ENCODE results near the gene GPRC5B.

GPRC5B gene

DNA sequence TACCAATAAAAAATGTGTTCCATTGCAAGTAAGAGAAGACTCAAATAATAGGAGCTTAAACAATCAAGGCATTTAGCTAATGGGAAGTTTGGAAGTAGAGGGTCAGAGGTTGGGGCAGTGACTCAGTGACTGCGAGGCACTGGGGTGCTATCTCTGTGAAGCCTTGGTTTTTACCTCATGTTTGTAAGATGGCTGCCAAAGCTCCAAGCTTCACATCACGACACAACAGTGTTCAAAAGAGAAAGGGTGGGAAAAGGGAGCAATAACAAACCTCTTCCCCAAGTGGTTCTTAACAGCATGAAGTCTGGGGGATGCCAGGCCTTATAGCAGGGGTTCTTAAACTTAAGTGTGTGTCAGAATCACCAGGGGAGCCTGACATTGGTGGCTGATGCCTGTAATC lies 26.6 kb upstream of the GPRC5B start:
- 85% methylated on average over 2 of the region's 2 CpGs for WGBS
- no peak overlapping the region for H3K27ac ChIP-seq (ENCODE audit: low read length, poor library complexity, severe bottlenecking)
- no peak overlapping the region for H2BK120ac ChIP-seq (ENCODE audit: low read depth, low read length)
- no peak overlapping the region for H3K23ac ChIP-seq (ENCODE audit: low read length in 2 of 2)
- no peak overlapping the region for H3K14ac ChIP-seq (ENCODE audit: low read length in 2 of 2)
- peaks cover 0 to 22% of the 10 kb centered on the region in 2 experiments for H3K27me3 ChIP-seq (ENCODE audit: control insufficient read depth in 1 of 2, insufficient read depth in 1 of 2, low read length in 2 of 2)
- no peak overlapping the region for H2AFZ ChIP-seq (ENCODE audit: low read depth, low read length)
- no peak overlapping the region for H3K18ac ChIP-seq (ENCODE audit: low read depth in 1 of 2, low read length in 2 of 2)
- no peaks in the 10 kb centered on the region for H3K36me3 ChIP-seq (ENCODE audit: control insufficient read depth in 1 of 2, insufficient read depth in 2 of 2, low read depth in 1 of 2, low read length in 2 of 2)
- no peak overlapping the region for H3K4me2 ChIP-seq (ENCODE audit: low read length, poor library complexity, severe bottlenecking)
- DNase-seq, result no peak
- H3K4me3 ChIP-seq (ENCODE audit: insufficient read depth in 1 of 2, low read depth in 1 of 2, low read length in 2 of 2), result no peak overlapping the region
- no peak overlapping the region for H2AK5ac ChIP-seq (ENCODE audit: low read length, severe bottlenecking)
- no peak overlapping the region for H2BK12ac ChIP-seq (ENCODE audit: low read length in 2 of 2)
- no peak overlapping the region for H2BK15ac ChIP-seq (ENCODE audit: low read depth, poor library complexity, severe bottlenecking)
- no peak overlapping the region for H3K9ac ChIP-seq (ENCODE audit: low read length)
- H3K4ac ChIP-seq (ENCODE audit: low read depth in 1 of 2, low read length in 2 of 2), result no peak overlapping the region
- no peak overlapping the region for H2BK5ac ChIP-seq (ENCODE audit: low read depth, low read length, poor library complexity, severe bottlenecking)
- no peaks in the 10 kb centered on the region for H3K9me3 ChIP-seq (ENCODE audit: control insufficient read depth, low read length)
- H4K91ac ChIP-seq (ENCODE audit: low read length), result no peak overlapping the region
- H4K8ac ChIP-seq (ENCODE audit: low read length), result no peak overlapping the region
- no peaks in the 10 kb centered on the region for H3K79me1 ChIP-seq (replicated peaks; ENCODE audit: low read length, poor library complexity, severe bottlenecking)
- H3K4me1 ChIP-seq (ENCODE audit: control insufficient read depth, insufficient read depth, low read depth, low read length), result peaks cover 2% of the 10 kb centered on the region

DNA sequence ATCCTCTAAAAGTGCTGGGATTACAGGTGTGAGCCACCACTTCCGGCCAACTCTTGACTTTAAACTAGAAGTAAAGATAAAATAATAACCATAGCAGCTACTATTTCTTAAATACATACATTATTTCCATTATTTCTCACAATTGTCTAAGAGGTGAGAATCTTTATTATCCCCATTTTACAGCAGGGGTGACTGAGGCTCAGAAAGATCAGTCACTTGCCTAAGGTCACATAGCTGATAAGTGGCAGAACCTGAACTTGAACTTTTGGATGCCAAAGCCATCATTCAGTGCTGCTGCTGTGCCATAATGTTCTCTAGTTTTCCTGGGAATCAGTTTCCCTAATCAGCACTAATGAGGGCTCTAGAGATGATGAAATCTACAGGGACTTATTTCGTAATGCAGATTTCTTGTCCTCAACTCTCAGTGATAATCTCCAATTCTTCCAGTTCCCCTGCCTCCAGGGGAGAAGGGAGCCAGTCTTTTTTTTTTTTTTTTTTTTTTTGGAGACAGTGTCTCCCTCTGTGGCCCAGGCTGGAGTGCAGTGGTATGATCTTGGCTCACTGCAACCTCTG lies 25.2 kb upstream of the GPRC5B start:
- no peak overlapping the region for H2BK5ac ChIP-seq (ENCODE audit: low read depth, low read length, poor library complexity, severe bottlenecking)
- no peak overlapping the region for H2BK12ac ChIP-seq (ENCODE audit: low read length in 2 of 2)
- H3K4me1 ChIP-seq (ENCODE audit: control insufficient read depth, insufficient read depth, low read depth, low read length), result peaks cover 2% of the 10 kb centered on the region
- H2BK15ac ChIP-seq (ENCODE audit: low read depth, poor library complexity, severe bottlenecking), result no peak overlapping the region
- no peak overlapping the region for H2BK120ac ChIP-seq (ENCODE audit: low read depth, low read length)
- no peak overlapping the region for H3K23ac ChIP-seq (ENCODE audit: low read length in 2 of 2)
- no peak overlapping the region for H4K8ac ChIP-seq (ENCODE audit: low read length)
- no peak overlapping the region for H2AK5ac ChIP-seq (ENCODE audit: low read length, severe bottlenecking)
- no CpG with 5 or more reads among the region's 2 CpGs for WGBS
- no peaks in the 10 kb centered on the region for H3K9me3 ChIP-seq (ENCODE audit: control insufficient read depth, low read length)
- no peak overlapping the region for H2AFZ ChIP-seq (ENCODE audit: low read depth, low read length)
- H3K4ac ChIP-seq (ENCODE audit: low read depth in 1 of 2, low read length in 2 of 2), result no peak overlapping the region
- no peaks in the 10 kb centered on the region for H3K36me3 ChIP-seq (ENCODE audit: control insufficient read depth in 1 of 2, insufficient read depth in 2 of 2, low read depth in 1 of 2, low read length in 2 of 2)
- H3K4me3 ChIP-seq (ENCODE audit: insufficient read depth in 1 of 2, low read depth in 1 of 2, low read length in 2 of 2), result no peak overlapping the region
- no peak overlapping the region for H3K4me2 ChIP-seq (ENCODE audit: low read length, poor library complexity, severe bottlenecking)
- peaks cover 0 to 31% of the 10 kb centered on the region in 2 experiments for H3K27me3 ChIP-seq (ENCODE audit: control insufficient read depth in 1 of 2, insufficient read depth in 1 of 2, low read length in 2 of 2)
- H3K18ac ChIP-seq (ENCODE audit: low read depth in 1 of 2, low read length in 2 of 2), result no peak overlapping the region
- no peak overlapping the region for H4K91ac ChIP-seq (ENCODE audit: low read length)
- no peak overlapping the region for H3K9ac ChIP-seq (ENCODE audit: low read length)
- H3K79me1 ChIP-seq (replicated peaks; ENCODE audit: low read length, poor library complexity, severe bottlenecking), result no peaks in the 10 kb centered on the region
- DNase-seq, result no peak
- H3K27ac ChIP-seq (ENCODE audit: low read length, poor library complexity, severe bottlenecking), result no peak overlapping the region
- no peak overlapping the region for H3K14ac ChIP-seq (ENCODE audit: low read length in 2 of 2)

DNA sequence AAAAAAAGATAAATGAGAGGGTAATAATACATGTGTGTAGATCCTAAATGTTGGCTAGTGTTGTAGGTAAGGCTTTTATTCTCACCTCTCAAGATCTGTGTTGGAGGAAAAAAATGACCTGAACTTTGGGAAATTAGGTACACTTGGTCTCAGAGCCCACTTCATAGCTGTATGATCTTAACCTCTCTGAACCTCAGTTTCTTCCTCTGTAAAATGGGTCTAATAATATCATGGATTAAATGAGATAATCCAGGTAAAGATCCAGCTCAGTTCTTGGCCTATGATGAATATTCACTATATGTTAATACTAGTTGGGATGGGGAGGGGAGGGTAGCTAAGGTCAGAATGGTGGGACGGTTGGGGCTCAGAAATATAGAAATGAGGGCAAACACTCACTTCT lies 24.3 kb upstream of the GPRC5B start:
- H3K18ac ChIP-seq (ENCODE audit: low read depth in 1 of 2, low read length in 2 of 2), result no peak overlapping the region
- H3K79me1 ChIP-seq (replicated peaks; ENCODE audit: low read length, poor library complexity, severe bottlenecking), result no peaks in the 10 kb centered on the region
- no peak overlapping the region for H3K4me3 ChIP-seq (ENCODE audit: insufficient read depth in 1 of 2, low read depth in 1 of 2, low read length in 2 of 2)
- H2BK120ac ChIP-seq (ENCODE audit: low read depth, low read length), result no peak overlapping the region
- H3K27me3 ChIP-seq (ENCODE audit: control insufficient read depth in 1 of 2, insufficient read depth in 1 of 2, low read length in 2 of 2), result peaks cover 0 to 31% of the 10 kb centered on the region in 2 experiments
- no peak overlapping the region for H2BK15ac ChIP-seq (ENCODE audit: low read depth, poor library complexity, severe bottlenecking)
- no peak overlapping the region for H4K91ac ChIP-seq (ENCODE audit: low read length)
- H3K36me3 ChIP-seq (ENCODE audit: control insufficient read depth in 1 of 2, insufficient read depth in 2 of 2, low read depth in 1 of 2, low read length in 2 of 2), result no peaks in the 10 kb centered on the region
- H3K4me1 ChIP-seq (ENCODE audit: control insufficient read depth, insufficient read depth, low read depth, low read length), result peaks cover 2% of the 10 kb centered on the region
- H3K4me2 ChIP-seq (ENCODE audit: low read length, poor library complexity, severe bottlenecking), result no peak overlapping the region
- H3K23ac ChIP-seq (ENCODE audit: low read length in 2 of 2), result no peak overlapping the region
- 40% methylated on average over 1 of the region's 1 CpG for WGBS
- H4K8ac ChIP-seq (ENCODE audit: low read length), result no peak overlapping the region
- H3K9me3 ChIP-seq (ENCODE audit: control insufficient read depth, low read length), result no peaks in the 10 kb centered on the region
- H3K9ac ChIP-seq (ENCODE audit: low read length), result no peak overlapping the region
- H2AK5ac ChIP-seq (ENCODE audit: low read length, severe bottlenecking), result no peak overlapping the region
- H2AFZ ChIP-seq (ENCODE audit: low read depth, low read length), result no peak overlapping the region
- no peak overlapping the region for H3K27ac ChIP-seq (ENCODE audit: low read length, poor library complexity, severe bottlenecking)
- no peak overlapping the region for H2BK12ac ChIP-seq (ENCODE audit: low read length in 2 of 2)
- no peak for DNase-seq
- H2BK5ac ChIP-seq (ENCODE audit: low read depth, low read length, poor library complexity, severe bottlenecking), result no peak overlapping the region
- H3K4ac ChIP-seq (ENCODE audit: low read depth in 1 of 2, low read length in 2 of 2), result no peak overlapping the region
- no peak overlapping the region for H3K14ac ChIP-seq (ENCODE audit: low read length in 2 of 2)

DNA sequence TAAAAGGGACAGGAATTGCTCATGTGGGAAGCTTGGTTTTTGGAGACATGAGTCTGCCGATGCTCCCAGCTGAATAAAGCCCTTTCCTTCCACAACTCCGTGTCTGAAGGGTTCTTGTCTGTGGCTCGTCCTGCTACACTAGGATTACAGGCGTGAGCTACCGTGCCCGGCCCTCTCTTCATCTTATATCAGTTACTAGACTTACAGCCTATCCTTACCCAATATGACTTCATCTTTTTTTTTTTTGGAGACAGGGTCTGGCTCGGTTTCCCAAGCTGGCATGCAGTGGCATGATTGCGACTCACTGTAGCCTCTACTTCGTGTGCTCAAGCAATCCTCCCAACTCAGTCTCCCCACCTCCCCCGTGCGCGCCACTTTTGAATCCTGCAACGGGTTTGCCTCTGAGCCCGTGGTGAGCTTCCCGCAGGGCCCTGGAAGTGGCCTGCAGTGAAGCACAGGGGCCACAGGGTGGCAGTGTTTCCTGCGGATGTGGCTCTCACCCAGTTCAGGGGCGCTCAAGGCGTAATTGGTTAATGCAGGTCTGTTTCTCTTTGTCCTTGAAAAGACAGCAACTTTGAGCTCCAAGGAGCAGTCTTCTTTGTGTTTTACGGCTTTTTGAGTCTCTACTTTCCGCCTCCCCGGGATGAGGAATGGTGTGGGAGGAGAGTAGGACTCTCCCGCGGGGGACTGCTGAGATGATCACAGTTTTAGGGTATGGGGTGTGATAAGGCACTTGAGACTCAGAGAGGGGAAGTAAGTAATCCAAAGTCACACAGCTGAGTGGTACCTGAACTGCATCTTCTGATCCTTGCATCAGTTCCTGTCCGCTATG lies 22.7 kb upstream of the GPRC5B start:
- peaks cover 0 to 31% of the 10 kb centered on the region in 2 experiments for H3K27me3 ChIP-seq (ENCODE audit: control insufficient read depth in 1 of 2, insufficient read depth in 1 of 2, low read length in 2 of 2)
- WGBS, result 24% methylated on average over 24 of the region's 24 CpGs
- H2BK120ac ChIP-seq (ENCODE audit: low read depth, low read length), result no peak overlapping the region
- H3K27ac ChIP-seq (ENCODE audit: low read length, poor library complexity, severe bottlenecking), result no peak overlapping the region
- peak overlapping the region; percentile 63 for H3K9ac ChIP-seq (ENCODE audit: low read length)
- H3K18ac ChIP-seq (ENCODE audit: low read depth in 1 of 2, low read length in 2 of 2), result no peak overlapping the region
- no peak overlapping the region for H3K4me3 ChIP-seq (ENCODE audit: insufficient read depth in 1 of 2, low read depth in 1 of 2, low read length in 2 of 2)
- H4K8ac ChIP-seq (ENCODE audit: low read length), result no peak overlapping the region
- H3K23ac ChIP-seq (ENCODE audit: low read length in 2 of 2), result no peak overlapping the region
- H3K14ac ChIP-seq (ENCODE audit: low read length in 2 of 2), result no peak overlapping the region
- no peak overlapping the region for H2BK5ac ChIP-seq (ENCODE audit: low read depth, low read length, poor library complexity, severe bottlenecking)
- peak overlapping the region; percentile 30 for H3K4me2 ChIP-seq (ENCODE audit: low read length, poor library complexity, severe bottlenecking)
- H3K4me1 ChIP-seq (ENCODE audit: control insufficient read depth, insufficient read depth, low read depth, low read length), result no peaks in the 10 kb centered on the region
- no peak overlapping the region for H3K4ac ChIP-seq (ENCODE audit: low read depth in 1 of 2, low read length in 2 of 2)
- peak overlapping the region; percentile 43 for H2AFZ ChIP-seq (ENCODE audit: low read depth, low read length)
- H4K91ac ChIP-seq (ENCODE audit: low read length), result no peak overlapping the region
- H2BK15ac ChIP-seq (ENCODE audit: low read depth, poor library complexity, severe bottlenecking), result no peak overlapping the region
- H2BK12ac ChIP-seq (ENCODE audit: low read length in 2 of 2), result no peak overlapping the region
- H3K9me3 ChIP-seq (ENCODE audit: control insufficient read depth, low read length), result no peaks in the 10 kb centered on the region
- H3K36me3 ChIP-seq (ENCODE audit: control insufficient read depth in 1 of 2, insufficient read depth in 2 of 2, low read depth in 1 of 2, low read length in 2 of 2), result no peaks in the 10 kb centered on the region
- DNase-seq, result peak; percentile 71
- H3K79me1 ChIP-seq (replicated peaks; ENCODE audit: low read length, poor library complexity, severe bottlenecking), result no peaks in the 10 kb centered on the region
- no peak overlapping the region for H2AK5ac ChIP-seq (ENCODE audit: low read length, severe bottlenecking)
